Stomach (tissue), 9 donors: ENCODE data around the gene TAL1. TPM values are rescaled to one million over a fixed set of nuclear protein-coding genes. Genes with fewer than 3 reads are reported as not detected.

ENCODE experiments used
- DNase-seq, 2 donors: peaks; one replicate each; pipeline versions ENCODE4 v3.0.0 to v3.0.0-alpha.2; 2013 to 2019
- H3K27ac ChIP-seq, 5 donors: fragments of 200-600 bp in 4 of 5; sonication (generic) in 4 of 5; one replicate each; pipeline ENCODE4 v1.5.1; 2013 to 2019; ENCODE audit warnings: mild to moderate bottlenecking in 1 of 5, moderate library complexity in 1 of 5
- H3K27me3 ChIP-seq, 3 donors: fragments of 200-600 bp; sonication (generic); one replicate each; pipeline ENCODE4 v1.5.1; 2017 to 2019; ENCODE audit warnings: mixed run types in 1 of 3
- H3K36me3 ChIP-seq, 4 donors: fragments of 200-600 bp; sonication (generic); 1 replicate in 3 of 4; 2 replicates in 1 of 4; pipeline ENCODE4 v1.5.1; 2016 to 2019
- H3K4me1 ChIP-seq, 4 donors: fragments of 200-600 bp; sonication (generic); one replicate each; pipeline ENCODE4 v1.5.1; 2016 to 2019
- H3K4me3 ChIP-seq, 4 donors: fragments of 200-600 bp; sonication (generic) in 3 of 4; one replicate each; pipeline ENCODE4 v1.5.1; 2016 to 2019; ENCODE audit warnings: mild to moderate bottlenecking in 1 of 4
- H3K9me3 ChIP-seq, 4 donors: fragments of 200-600 bp; sonication (generic); one replicate each; pipeline ENCODE4 v1.5.1; 2016 to 2019
- EP300 ChIP-seq: sonication (generic); formaldehyde crosslinking; IDR thresholded peaks from one replicate; pipeline ENCODE4 v1.6.1; 2017; ENCODE audit warnings: antibody characterized with exemption
- POLR2A ChIP-seq, 4 donors: fragments of 450-650 bp; IDR thresholded peaks; one replicate each; pipeline ENCODE4 v1.6.1; 2016; ENCODE audit warnings: antibody characterized with exemption in 4 of 4, control low read depth in 2 of 4, mild to moderate bottlenecking in 1 of 4, moderate library complexity in 1 of 4
- POLR2AphosphoS5 ChIP-seq, 3 donors: sonication (generic); formaldehyde crosslinking; IDR thresholded peaks; one replicate each; pipeline ENCODE4 v1.6.1; 2016; ENCODE audit warnings: antibody characterized with exemption in 3 of 3
- WGBS, 5 donors: extraction: QIAGEN DNeasy Blood & Tissue Kit in 3 of 5; methylation state at CpG; one replicate each; pipeline versions ENCODE4 v1.1.5 to v1.1.7; 2013 to 2018; 5-methylcytosine and 5-hydroxymethylcytosine counted together
- intact Hi-C: fragments of 100-400 bp; cut with DNase I; formaldehyde crosslinking; loops from one replicate; pipeline ENCODE4 v1.15.1; 2023; ENCODE audit warnings: low total_unique reads
- polyA plus RNA-seq, 3 donors: library from polyadenylated mRNA; stranded (reverse); fragments of 200-250 nt; gene quantifications; one replicate each; pipeline ENCODE4 v1.2.3, GENCODE V29; 2013
- total RNA-seq, 5 donors: library from RNA; depleted of rRNA; stranded (reverse); fragments of >200 nt; gene quantifications; one replicate each; pipeline versions ENCODE4 v1.1.0 to v1.2.3, GENCODE V29; 2014 to 2016
- TF ChIP-seq, protein P1 (sequence below), 7 experiments: fragments of 450-650 bp in 4 of 7; fragments of 200-600 bp in 3 of 7; sonication (generic) in 3 of 7; IDR thresholded peaks; one replicate each; pipeline ENCODE4 v1.5.1; 2016 to 2019; ENCODE audit warnings: antibody characterized with exemption in 7 of 7, control low read depth in 2 of 7, mild to moderate bottlenecking in 1 of 7
- donor health status: healthy with polysubstance abuse.
- donor health status: Bipolar disorder and iron deficiency.
- donor health status: healthy.

Gene TAL1
- total and polyA plus RNA-seq, 8 donors, result under 0.01 to 4.5 (median 1.5) TPM; not detected in 1

DNA sequence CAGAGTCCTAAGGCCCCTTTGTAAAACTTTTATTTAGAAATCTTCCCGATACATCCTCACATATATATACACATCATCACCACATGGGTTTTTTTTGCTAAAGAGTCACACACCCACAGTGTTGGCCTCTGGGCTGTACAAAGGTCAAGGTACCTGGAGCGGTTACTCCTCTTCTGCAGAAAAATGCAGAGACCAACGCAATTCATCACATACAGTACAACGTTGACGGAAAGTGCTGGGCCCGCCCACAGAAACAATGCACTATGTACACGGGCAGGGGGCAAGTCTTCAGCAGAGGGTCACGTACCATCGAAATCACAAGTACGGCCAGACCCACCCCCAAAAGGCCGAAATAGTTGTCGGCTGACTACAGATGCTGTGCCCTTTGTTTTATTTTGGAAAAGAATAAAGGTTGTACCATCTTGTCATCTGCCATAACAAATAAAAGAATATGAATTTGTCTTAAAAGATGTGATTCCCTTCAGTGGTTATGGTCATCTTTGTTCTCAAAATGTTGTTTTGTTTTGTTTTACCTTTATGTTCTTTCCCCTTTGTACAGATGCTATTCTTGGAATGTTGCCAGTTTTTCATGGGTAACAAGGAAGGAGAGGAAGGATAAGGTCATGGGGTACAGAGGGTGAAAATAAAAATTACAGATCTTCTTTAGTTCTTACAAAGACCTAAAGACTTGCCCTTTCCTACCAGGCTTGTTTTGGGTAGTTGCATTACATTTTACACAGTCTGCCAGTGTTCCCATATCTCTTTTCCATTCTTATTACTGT, 15.6 kb downstream of the TAL1 start:
- 69 to 85% (median 72%) methylated on average over 12 of the region's 12 CpGs for WGBS, 5 donors

DNA sequence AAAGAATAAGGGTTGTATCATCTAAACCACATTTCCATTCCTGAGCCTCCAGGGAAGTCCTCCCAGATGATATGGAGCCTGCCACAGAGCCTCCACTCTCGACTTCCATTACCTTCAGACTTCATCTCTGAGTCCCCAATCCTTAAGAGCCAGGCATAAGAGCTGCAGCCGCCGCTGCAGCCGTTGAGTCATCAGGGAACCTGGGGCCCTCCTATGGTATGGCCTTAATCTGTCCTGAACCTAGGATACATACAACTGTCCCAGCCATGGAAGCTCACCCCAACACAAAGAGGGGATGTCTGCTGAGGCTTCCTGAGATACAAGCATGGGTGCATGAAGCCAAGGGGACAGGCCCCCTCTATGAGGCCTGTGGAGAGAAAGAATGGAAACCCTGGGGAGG, 16.3 kb downstream of the TAL1 start:
- no peak for DNase-seq
- Histone ChIP-seq H3K36me3 (no peaks in the 10 kb centered on the region), H3K9me3 (no peaks in the 10 kb centered on the region), H3K4me3 (no peak overlapping the region), H3K4me1 (no peaks in the 10 kb centered on the region), H3K27ac (no peak overlapping the region), H3K27me3 (peaks cover 0 to 19% (median 0%) of the 10 kb centered on the region in 3 donors)
- intact Hi-C loops, result no loop called here
- WGBS, 5 donors, result 84 to 90% (median 89%) methylated on average over 4 of the region's 4 CpGs
- TF ChIP-seq POLR2AphosphoS5 (IDR thresholded peaks at IDR 0.05) (no peak), POLR2A (IDR thresholded peaks at IDR 0.05) (no peak), EP300 (no peak)
- TF ChIP-seq, protein P1, sequence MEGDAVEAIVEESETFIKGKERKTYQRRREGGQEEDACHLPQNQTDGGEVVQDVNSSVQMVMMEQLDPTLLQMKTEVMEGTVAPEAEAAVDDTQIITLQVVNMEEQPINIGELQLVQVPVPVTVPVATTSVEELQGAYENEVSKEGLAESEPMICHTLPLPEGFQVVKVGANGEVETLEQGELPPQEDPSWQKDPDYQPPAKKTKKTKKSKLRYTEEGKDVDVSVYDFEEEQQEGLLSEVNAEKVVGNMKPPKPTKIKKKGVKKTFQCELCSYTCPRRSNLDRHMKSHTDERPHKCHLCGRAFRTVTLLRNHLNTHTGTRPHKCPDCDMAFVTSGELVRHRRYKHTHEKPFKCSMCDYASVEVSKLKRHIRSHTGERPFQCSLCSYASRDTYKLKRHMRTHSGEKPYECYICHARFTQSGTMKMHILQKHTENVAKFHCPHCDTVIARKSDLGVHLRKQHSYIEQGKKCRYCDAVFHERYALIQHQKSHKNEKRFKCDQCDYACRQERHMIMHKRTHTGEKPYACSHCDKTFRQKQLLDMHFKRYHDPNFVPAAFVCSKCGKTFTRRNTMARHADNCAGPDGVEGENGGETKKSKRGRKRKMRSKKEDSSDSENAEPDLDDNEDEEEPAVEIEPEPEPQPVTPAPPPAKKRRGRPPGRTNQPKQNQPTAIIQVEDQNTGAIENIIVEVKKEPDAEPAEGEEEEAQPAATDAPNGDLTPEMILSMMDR (IDR thresholded peaks at IDR 0.05), result no peak

More for the DNA sequence above, 15.6 kb downstream of the TAL1 start:
- H3K4me3 ChIP-seq, result no peak overlapping the region
- intact Hi-C loops, result no loop called here
- no peaks in the 10 kb centered on the region for H3K9me3 ChIP-seq
- no peak for DNase-seq
- H3K4me1 ChIP-seq, result no peaks in the 10 kb centered on the region
- no peak overlapping the region for H3K27ac ChIP-seq
- H3K36me3 ChIP-seq, result no peaks in the 10 kb centered on the region
- TF ChIP-seq POLR2A (IDR thresholded peaks at IDR 0.05) (no peak), EP300 (no peak), POLR2AphosphoS5 (IDR thresholded peaks at IDR 0.05) (no peak)
- TF ChIP-seq, protein P1 (IDR thresholded peaks at IDR 0.05), result no peak
- H3K27me3 ChIP-seq, result peaks cover 0 to 25% (median 0%) of the 10 kb centered on the region in 3 donors

DNA sequence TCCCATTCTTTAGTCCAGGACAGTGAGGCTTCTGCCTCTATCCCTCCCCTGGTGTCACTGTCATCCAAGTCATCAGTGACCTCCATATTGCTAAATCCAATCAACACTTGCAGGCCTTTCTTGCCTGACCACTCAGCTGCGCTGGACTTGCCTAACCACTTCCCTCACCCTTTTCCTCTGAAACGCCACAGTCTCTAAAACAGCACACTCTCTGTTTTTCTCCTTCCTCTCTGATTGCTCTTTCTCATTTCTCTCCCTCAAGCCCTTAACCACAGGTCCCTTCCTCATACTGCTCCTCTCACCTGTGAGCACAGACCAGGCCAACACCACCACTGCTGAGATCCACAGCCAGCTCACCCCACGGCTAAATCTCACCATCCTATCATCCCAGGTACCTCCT, 17.5 kb downstream of the TAL1 start:
- no peaks in the 10 kb centered on the region for H3K4me1 ChIP-seq
- intact Hi-C loops, result no loop called here
- no peak for DNase-seq

DNA sequence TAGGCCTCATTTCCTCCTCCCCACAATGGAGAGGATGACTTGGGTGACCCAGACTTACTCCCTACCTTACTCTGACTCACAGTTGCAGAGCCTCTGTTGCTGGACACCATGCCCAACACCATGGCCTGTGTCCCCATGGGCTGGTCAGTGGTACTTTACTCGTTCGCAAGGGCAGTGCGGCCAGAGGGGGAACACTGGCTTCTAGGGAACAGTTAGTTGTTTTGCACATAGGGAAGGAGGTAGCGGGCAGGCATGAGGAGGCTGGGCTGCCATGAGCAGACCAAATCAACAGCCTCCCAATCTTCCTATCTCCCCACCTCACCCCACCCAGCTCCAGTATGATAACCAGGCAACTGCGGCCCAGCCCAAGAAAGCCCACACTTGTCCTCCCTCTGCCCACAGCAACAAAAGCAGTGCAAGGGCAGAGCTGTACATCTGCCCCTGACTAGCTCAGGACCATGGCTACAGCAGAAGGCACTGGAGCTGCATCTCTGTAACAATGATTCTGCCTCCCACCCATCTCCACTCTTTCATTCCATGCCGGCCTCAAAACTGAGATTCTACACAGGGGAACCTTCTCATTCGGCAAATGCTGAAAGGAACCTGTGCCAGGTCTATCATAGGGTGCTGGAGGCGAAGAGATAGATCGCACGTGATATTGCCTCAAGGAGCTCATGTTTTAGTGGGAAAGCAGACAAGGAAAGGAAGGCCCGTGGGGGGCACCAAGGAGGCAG, 18.6 kb downstream of the TAL1 start:
- WGBS, 5 donors, result 65 to 89% (median 76%) methylated on average over 9 to 11 of the region's 11 CpGs
- Histone ChIP-seq H3K36me3 (no peaks in the 10 kb centered on the region), H3K9me3 (no peaks in the 10 kb centered on the region), H3K27ac (no peak overlapping the region), H3K4me1 (no peaks in the 10 kb centered on the region), H3K4me3 (no peak overlapping the region), H3K27me3 (peaks cover 0 to 34% (median 9%) of the 10 kb centered on the region in 3 donors)
- intact Hi-C loops, result no loop called here
- TF ChIP-seq, protein P1 (IDR thresholded peaks at IDR 0.05), result no peak
- DNase-seq, result no peak

More for the DNA sequence above, 17.5 kb downstream of the TAL1 start:
- no peak overlapping the region for H3K4me3 ChIP-seq
- no peaks in the 10 kb centered on the region for H3K9me3 ChIP-seq
- H3K27me3 ChIP-seq, result peaks cover 0 to 25% (median 0%) of the 10 kb centered on the region in 3 donors
- no peak for TF ChIP-seq POLR2A (IDR thresholded peaks at IDR 0.05)
- TF ChIP-seq, protein P1 (IDR thresholded peaks at IDR 0.05), result no peak
- TF ChIP-seq POLR2AphosphoS5 (IDR thresholded peaks at IDR 0.05), result no peak
- no peak for TF ChIP-seq EP300
- H3K36me3 ChIP-seq, result no peaks in the 10 kb centered on the region
- WGBS, 5 donors, result 66 to 78% (median 73%) methylated on average over 3 of the region's 3 CpGs
- no peak overlapping the region for H3K27ac ChIP-seq
